Epithelial cell of esophagus (primary cell): ENCODE measurements around the gene SLC22A23.

ENCODE experiments used
- DNase-seq: peaks from one replicate; pipeline ENCODE4 v3.0.0; 2010; ENCODE audit warnings: low read depth
- H3K4me3 ChIP-seq: 2 replicates; pipeline ENCODE4 v1.5.1; 2011; ENCODE audit warnings: mild to moderate bottlenecking, low read length, control low read depth
- CTCF ChIP-seq: IDR thresholded peaks from 2 replicates; pipeline ENCODE4 v1.5.1; 2011; ENCODE audit warnings: low read depth, mild to moderate bottlenecking, low read length, control low read depth, inconsistent platforms; ENCODE audit not compliant: insufficient read depth; ENCODE audit errors: missing control alignments

SLC22A23 gene

DNA sequence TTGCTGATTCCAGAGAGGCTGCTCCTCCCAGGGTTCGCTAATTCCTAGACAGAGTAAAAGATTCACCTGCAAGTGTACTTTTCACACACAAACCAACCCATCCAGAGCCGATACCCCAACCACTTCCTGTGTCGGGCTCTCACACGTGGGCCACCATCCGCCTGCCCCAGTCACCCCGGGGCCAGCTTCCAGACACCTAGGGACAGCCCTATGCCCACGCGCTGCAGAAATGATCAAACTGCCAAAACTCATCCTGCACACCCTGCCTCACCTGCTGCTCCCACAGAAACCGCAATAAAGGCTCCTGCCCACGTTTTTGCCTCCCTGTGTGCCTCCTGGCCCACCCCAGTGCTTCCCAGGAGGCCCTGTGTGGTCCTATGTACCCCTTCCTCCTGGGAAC, 138.6 kb downstream of the SLC22A23 start:
- no peak overlapping the region for H3K4me3 ChIP-seq
- no peak for DNase-seq
- TF ChIP-seq CTCF: no peak

- H3K4me3 ChIP-seq: no peak overlapping the region
- no peak for DNase-seq
- no peak for TF ChIP-seq CTCF
These were observed 139.1 kb downstream of the SLC22A23 start for GRCh38 chr6:3317741-3318211.

- no peak overlapping the region for H3K4me3 ChIP-seq
- no peak for TF ChIP-seq CTCF
- no peak for DNase-seq
These were observed 140.0 kb downstream of the SLC22A23 start for GRCh38 chr6:3316818-3317217.

GRCh38 chr6:3316331-3316730, 140.5 kb downstream of the SLC22A23 start:
- no peak for DNase-seq
- no peak overlapping the region for H3K4me3 ChIP-seq

DNA sequence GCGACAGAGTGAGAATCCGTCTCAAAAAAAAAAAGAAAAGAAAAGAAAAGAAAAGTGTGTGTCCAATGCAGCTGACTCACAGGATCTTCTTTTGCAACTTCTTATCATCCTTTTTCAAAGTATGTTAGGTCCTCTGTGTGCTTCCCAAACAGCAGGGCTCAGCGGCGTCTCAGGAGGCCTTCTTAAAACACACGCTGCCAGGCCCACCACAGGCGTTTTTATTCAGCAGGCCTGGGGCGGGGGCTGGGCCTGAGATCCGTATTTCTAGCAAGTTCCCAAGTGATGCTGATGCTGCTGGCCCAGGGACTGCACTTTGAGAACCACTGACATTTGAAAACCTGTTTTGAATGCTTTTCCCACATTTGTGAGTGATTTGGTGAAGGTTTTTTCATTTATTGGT, 141.0 kb downstream of the SLC22A23 start:
- TF ChIP-seq CTCF: no peak
- DNase-seq: no peak
- no peak overlapping the region for H3K4me3 ChIP-seq

More at GRCh38 chr6:3316331-3316730, 140.5 kb downstream of the SLC22A23 start:
- no peak for TF ChIP-seq CTCF

DNA sequence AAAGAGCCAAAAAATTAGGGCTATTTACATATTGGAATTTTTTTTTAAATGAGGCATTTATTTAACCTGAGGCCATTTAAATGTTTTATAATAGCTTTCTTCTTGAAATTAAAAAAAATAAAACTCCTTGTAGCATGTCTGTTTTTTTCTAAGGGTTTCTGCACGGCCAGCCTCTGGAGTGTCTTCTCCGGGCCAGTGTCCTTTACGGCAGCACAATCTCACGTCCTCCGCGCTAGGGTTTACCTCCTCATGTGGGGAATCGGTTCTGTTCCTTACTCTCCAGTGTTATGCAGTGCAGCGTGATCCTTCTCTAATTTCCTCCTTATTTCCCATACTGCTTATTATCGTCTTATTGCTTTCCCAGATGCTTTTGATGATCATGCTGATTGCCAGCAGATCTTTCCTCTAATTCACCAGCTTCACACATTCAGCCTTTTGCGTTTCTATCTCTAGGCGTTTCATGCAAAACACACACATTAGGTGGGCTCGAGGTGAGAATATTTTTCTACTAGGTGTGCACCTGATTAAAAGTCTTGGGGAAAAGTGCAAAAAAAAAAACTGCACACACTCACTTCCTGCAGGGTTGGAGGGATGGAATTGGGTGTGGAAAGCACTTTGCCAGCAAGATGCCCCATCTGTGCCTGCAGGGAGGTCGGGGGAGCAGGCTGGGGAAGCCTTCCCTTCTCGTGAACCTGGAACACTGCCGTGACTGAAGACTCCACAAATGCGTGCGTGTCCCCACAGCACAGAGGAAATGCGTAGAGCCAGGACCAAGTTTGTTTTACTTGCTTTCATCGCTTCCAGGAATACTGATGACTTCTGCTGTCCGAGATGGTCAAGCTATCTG, 142.0 kb downstream of the SLC22A23 start:
- DNase-seq: no peak
- H3K4me3 ChIP-seq: no peak overlapping the region
- no peak for TF ChIP-seq CTCF

- H3K4me3 ChIP-seq: no peak overlapping the region
- no peak for DNase-seq
- TF ChIP-seq CTCF: no peak
These were observed 142.7 kb downstream of the SLC22A23 start for GRCh38 chr6:3314176-3314575.
